Stomach (tissue), 4 donors: ENCODE results near the gene TBC1D9B.

ENCODE experiments used
- EP300 ChIP-seq: sonication (generic); formaldehyde crosslinking; IDR thresholded peaks from one replicate; pipeline ENCODE4 v1.6.1; 2017; ENCODE audit warnings: antibody characterized with exemption
- TF ChIP-seq, protein P1 (sequence below), 7 experiments: fragments of 450-650 bp in 4 of 7; fragments of 200-600 bp in 3 of 7; sonication (generic) in 3 of 7; IDR thresholded peaks; one replicate each; pipeline ENCODE4 v1.5.1; 2016 to 2019; ENCODE audit warnings: antibody characterized with exemption in 7 of 7, control low read depth in 2 of 7, mild to moderate bottlenecking in 1 of 7

DNA sequence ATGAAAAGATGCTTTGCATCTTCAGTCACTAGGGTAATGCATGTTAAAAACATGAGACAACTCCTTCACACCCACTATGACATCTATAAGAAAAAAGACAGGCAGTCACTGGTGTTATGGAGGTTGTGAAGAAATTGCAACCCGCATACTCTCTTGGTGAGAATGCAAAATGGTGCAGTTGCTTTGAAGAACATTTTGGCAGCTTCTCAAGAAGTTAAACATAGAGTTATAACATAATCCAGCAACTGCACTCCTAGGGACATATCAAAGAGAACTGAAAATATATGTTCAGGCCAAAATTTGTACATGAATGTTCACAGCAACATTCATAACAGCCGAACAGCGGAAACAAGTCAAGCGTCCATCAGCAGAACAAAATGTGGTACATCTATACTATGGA is 46.3 kb upstream of the TBC1D9B start:
- TF ChIP-seq, protein P1, sequence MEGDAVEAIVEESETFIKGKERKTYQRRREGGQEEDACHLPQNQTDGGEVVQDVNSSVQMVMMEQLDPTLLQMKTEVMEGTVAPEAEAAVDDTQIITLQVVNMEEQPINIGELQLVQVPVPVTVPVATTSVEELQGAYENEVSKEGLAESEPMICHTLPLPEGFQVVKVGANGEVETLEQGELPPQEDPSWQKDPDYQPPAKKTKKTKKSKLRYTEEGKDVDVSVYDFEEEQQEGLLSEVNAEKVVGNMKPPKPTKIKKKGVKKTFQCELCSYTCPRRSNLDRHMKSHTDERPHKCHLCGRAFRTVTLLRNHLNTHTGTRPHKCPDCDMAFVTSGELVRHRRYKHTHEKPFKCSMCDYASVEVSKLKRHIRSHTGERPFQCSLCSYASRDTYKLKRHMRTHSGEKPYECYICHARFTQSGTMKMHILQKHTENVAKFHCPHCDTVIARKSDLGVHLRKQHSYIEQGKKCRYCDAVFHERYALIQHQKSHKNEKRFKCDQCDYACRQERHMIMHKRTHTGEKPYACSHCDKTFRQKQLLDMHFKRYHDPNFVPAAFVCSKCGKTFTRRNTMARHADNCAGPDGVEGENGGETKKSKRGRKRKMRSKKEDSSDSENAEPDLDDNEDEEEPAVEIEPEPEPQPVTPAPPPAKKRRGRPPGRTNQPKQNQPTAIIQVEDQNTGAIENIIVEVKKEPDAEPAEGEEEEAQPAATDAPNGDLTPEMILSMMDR (IDR thresholded peaks at IDR 0.05), result no peak
- no peak for TF ChIP-seq EP300
